Peyer's patch (tissue), 4 donors: ENCODE results near the gene UGCG.

Experiments
- POLR2A ChIP-seq, 2 donors: fragments of 450-650 bp; IDR thresholded peaks; one replicate each; pipeline ENCODE4 v1.5.1; 2017; ENCODE audit warnings: antibody characterized with exemption in 2 of 2, mild to moderate bottlenecking in 2 of 2, moderate library complexity in 2 of 2
- TF ChIP-seq, protein P1 (sequence below), 6 experiments: fragments of 450-650 bp in 4 of 6; fragments of 200-600 bp in 2 of 6; sonication (generic) in 1 of 6; IDR thresholded peaks; one replicate each; pipeline ENCODE4 v1.5.1; 2017 to 2019; ENCODE audit warnings: antibody characterized with exemption in 6 of 6, mild to moderate bottlenecking in 3 of 6, moderate library complexity in 1 of 6

- TF ChIP-seq POLR2A (IDR thresholded peaks at IDR 0.05), result no peak
- TF ChIP-seq, protein P1, sequence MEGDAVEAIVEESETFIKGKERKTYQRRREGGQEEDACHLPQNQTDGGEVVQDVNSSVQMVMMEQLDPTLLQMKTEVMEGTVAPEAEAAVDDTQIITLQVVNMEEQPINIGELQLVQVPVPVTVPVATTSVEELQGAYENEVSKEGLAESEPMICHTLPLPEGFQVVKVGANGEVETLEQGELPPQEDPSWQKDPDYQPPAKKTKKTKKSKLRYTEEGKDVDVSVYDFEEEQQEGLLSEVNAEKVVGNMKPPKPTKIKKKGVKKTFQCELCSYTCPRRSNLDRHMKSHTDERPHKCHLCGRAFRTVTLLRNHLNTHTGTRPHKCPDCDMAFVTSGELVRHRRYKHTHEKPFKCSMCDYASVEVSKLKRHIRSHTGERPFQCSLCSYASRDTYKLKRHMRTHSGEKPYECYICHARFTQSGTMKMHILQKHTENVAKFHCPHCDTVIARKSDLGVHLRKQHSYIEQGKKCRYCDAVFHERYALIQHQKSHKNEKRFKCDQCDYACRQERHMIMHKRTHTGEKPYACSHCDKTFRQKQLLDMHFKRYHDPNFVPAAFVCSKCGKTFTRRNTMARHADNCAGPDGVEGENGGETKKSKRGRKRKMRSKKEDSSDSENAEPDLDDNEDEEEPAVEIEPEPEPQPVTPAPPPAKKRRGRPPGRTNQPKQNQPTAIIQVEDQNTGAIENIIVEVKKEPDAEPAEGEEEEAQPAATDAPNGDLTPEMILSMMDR (IDR thresholded peaks at IDR 0.05), result no peak
Measured at GRCh38 chr9:111900858-111901612, 4.4 kb downstream of the UGCG start.
